ENCODE results near the gene FBLN1. TPM values are rescaled to one million over a fixed set of nuclear protein-coding genes. Genes with fewer than 3 reads are reported as not detected.
A peak's percentile ranks its signal among the peaks of the same experiment; 100 is the strongest.

FBLN1 gene
- total and polyA plus RNA-seq, 2 donors (not counting 1 experiment from before 2014, with no cell fraction given) = not detected

DNA sequence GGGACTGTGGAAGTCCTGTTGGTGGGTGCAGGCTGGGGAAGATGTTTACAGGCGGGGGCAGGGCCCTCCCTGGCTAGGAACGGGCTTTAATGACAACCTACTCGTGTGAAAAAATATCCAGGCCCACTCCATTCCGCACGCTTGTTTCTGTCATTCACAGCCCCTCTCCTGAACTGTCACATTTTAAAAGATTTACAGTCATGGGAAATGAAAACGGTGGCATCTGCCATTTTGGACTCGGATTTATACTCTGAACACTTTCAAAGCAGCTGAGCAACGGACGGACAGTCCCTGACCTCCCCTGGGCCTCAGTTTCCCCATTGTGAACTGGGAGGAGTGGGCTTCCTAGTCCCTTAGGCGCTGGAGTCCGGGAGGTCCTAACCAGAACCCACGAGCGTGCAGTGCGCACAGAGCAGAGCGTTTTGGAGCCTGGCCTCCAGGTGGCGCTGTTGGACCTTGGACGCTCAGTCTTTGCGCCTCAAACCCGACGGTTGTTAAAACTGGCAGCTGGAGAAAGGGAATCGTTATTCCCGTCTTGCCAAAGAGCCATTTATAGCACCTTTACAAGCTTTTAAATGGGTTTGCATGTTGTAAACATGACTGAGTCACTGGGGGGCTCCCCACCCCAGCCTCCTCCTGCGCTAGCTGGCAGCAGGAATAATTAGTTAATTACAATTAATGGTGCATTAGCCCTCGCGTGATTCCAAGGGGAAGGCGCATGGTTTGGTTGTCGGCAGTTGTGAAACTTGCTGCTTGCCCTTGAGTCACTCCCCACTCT, 75.3 kb downstream of the FBLN1 start:
- no peak for TF ChIP-seq EZH2 (IDR thresholded peaks at IDR 0.05; ENCODE audit: borderline replicate concordance, insufficient read depth, low read depth, low read length, poor library complexity, severe bottlenecking)
- TF ChIP-seq, protein P1, sequence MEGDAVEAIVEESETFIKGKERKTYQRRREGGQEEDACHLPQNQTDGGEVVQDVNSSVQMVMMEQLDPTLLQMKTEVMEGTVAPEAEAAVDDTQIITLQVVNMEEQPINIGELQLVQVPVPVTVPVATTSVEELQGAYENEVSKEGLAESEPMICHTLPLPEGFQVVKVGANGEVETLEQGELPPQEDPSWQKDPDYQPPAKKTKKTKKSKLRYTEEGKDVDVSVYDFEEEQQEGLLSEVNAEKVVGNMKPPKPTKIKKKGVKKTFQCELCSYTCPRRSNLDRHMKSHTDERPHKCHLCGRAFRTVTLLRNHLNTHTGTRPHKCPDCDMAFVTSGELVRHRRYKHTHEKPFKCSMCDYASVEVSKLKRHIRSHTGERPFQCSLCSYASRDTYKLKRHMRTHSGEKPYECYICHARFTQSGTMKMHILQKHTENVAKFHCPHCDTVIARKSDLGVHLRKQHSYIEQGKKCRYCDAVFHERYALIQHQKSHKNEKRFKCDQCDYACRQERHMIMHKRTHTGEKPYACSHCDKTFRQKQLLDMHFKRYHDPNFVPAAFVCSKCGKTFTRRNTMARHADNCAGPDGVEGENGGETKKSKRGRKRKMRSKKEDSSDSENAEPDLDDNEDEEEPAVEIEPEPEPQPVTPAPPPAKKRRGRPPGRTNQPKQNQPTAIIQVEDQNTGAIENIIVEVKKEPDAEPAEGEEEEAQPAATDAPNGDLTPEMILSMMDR (IDR thresholded peaks at IDR 0.05) = peak; percentile 95
- WGBS (ENCODE audit: insufficient coverage) = 8% methylated on average over 19 of the region's 27 CpGs
- Histone ChIP-seq H3K9me3 (ENCODE audit: control extremely low read depth in 1 of 3, control insufficient read depth in 2 of 3, insufficient read depth in 1 of 3, low read length in 2 of 3) (peaks cover 0 to 18% (median 6%) of the 10 kb centered on the region in 3 donors), H3K4me1 (ENCODE audit: control insufficient read depth in 2 of 2, insufficient read depth in 2 of 2, low read length in 2 of 2) (peaks cover 6% of the 10 kb centered on the region in 2 donors), H3K4me3 (ENCODE audit: control extremely low read depth in 1 of 5, extremely low read depth in 1 of 5, insufficient read depth in 1 of 5, low read depth in 2 of 5, low read length in 4 of 5) (no peak overlapping the region), H3K36me3 (replicated peaks in 1 of 2; ENCODE audit: control extremely low read depth in 1 of 2, control insufficient read depth in 1 of 2, extremely low read depth in 1 of 2, insufficient read depth in 2 of 2, low read length in 1 of 2) (no peaks in the 10 kb centered on the region), H4K20me1 (ENCODE audit: control insufficient read depth, insufficient read depth, low read length, poor library complexity, severe bottlenecking) (no peaks in the 10 kb centered on the region), H3K9ac (ENCODE audit: low read length) (no peak overlapping the region), H3K27ac (ENCODE audit: low read length in 2 of 2) (no peak overlapping the region), H2AFZ (ENCODE audit: insufficient read depth, low read depth, low read length, poor library complexity, severe bottlenecking) (no peak overlapping the region), H3K79me2 (ENCODE audit: control insufficient read depth, insufficient read depth, low read length) (no peaks in the 10 kb centered on the region), H3K4me2 (replicated peaks; ENCODE audit: low read depth, low read length, poor library complexity, severe bottlenecking) (no peak overlapping the region), H3K27me3 (replicated peaks in 1 of 4; ENCODE audit: control extremely low read depth in 1 of 4, control insufficient read depth in 3 of 4, insufficient read depth in 4 of 4, low read length in 3 of 4) (peaks cover 0 to 29% (median 7%) of the 10 kb centered on the region in 4 experiments)
- peak; percentile 66 for ATAC-seq (ENCODE audit: low read depth)
- no peak overlapping the region for H3K4me3 Mint-ChIP-seq
- intact Hi-C loops (cut with micrococcal nuclease) = loop anchor here (5.0 kb wide), 1 partner anchor 321 kb away; no protein-coding TSS in a partner anchor
- ChIA-PET POLR2A (no interaction called here), CTCF (interaction anchor here (0.6 to 1.7 kb wide), 11 partner anchors 17 to 539 kb away, joined by 3 to 5 read pairs (median 3); no protein-coding TSS in a partner anchor)
- H3K27me3 Mint-ChIP-seq = peaks cover 20% of the 10 kb centered on the region
- H3K27ac Mint-ChIP-seq = no peak overlapping the region
- peaks cover 4% of the 10 kb centered on the region for H3K4me1 Mint-ChIP-seq
- no peaks in the 10 kb centered on the region for H3K9me3 Mint-ChIP-seq (ENCODE audit: insufficient read depth)
- peak; percentile 76 for DNase-seq

All from B cell (primary cell).